NCI-H526 (cell line): ENCODE measurements around the gene CD79B.
A peak's percentile ranks its signal among the peaks of the same experiment; 100 is the strongest.

ENCODE experiments used
- DNase-seq, 2 experiments: peaks; one replicate each; lab custom pipeline; 2025; lab: John Stamatoyannopoulos, UW

Gene CD79B

GRCh38 chr17:63931981-63932561, at the start of gene CD79B:
Gene CD79B, minus strand, starts transcription at chr17:63932331. Its CDS starts 70 bp downstream, at chr17:63932261.
- peak; percentile 22 to 78 for DNase-seq

- no peak for DNase-seq
Measured at GRCh38 chr17:63978272-63979200, 46.4 kb upstream of the CD79B start.

GRCh38 chr17:63976702-63977101, 44.6 kb upstream of the CD79B start:
- DNase-seq = no peak

GRCh38 chr17:63975541-63976092, 43.5 kb upstream of the CD79B start:
- DNase-seq = no peak

- DNase-seq = no peak
Measured at GRCh38 chr17:63974594-63975192, 42.6 kb upstream of the CD79B start.

GRCh38 chr17:63973930-63974593, 41.9 kb upstream of the CD79B start:
- DNase-seq = no peak

GRCh38 chr17:63973247-63973646, 41.1 kb upstream of the CD79B start:
- DNase-seq = no peak

GRCh38 chr17:63972796-63973195, 40.7 kb upstream of the CD79B start, which contains the start of gene SCN4A:
Gene SCN4A, minus strand, starts transcription at chr17:63972918. Its CDS starts 77 bp downstream, at chr17:63972841.
- DNase-seq = no peak

GRCh38 chr17:63969278-63969677, 37.1 kb upstream of the CD79B start:
- DNase-seq = no peak

- no peak for DNase-seq
Measured at GRCh38 chr17:63967953-63968352, 35.8 kb upstream of the CD79B start.

- DNase-seq = no peak
Measured at GRCh38 chr17:63966646-63967264, 34.6 kb upstream of the CD79B start.

GRCh38 chr17:63963123-63963522, 31.0 kb upstream of the CD79B start:
- DNase-seq = no peak

GRCh38 chr17:63962298-63962744, 30.2 kb upstream of the CD79B start:
- no peak for DNase-seq

GRCh38 chr17:63961355-63962212, 29.5 kb upstream of the CD79B start:
- peak; percentile 29 to 62 for DNase-seq

GRCh38 chr17:63960430-63960829, 28.3 kb upstream of the CD79B start:
- no peak for DNase-seq

- no peak for DNase-seq
Measured at GRCh38 chr17:63960006-63960405, 27.9 kb upstream of the CD79B start.

- no peak for DNase-seq
Measured at GRCh38 chr17:63956296-63956920, 24.3 kb upstream of the CD79B start.

GRCh38 chr17:63955791-63956190, 23.7 kb upstream of the CD79B start:
- DNase-seq = no peak

GRCh38 chr17:63955232-63955631, 23.1 kb upstream of the CD79B start:
- DNase-seq = no peak
